ENCODE data around the gene XRN2.

DNA sequence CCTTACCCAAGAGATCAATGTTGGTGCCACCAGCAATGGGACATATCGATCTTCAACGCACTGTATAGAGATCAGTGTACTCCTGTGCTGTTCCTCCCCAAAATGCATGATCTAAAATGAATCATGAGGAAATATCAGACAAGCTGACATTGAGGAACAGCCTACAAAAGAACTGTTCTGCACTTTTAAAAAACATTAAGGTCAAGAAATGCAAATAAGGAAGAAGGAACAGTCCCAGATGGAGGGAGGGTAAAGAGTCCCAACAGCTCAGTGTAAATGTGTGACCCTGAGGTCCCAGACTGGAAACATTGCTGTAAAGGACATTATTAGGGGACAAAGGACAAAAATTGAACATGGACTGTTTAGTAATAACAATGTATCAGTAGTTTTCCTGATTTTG is 24.3 kb upstream of the XRN2 start:
- TF ChIP-seq CTCF (conservative IDR thresholded peaks at IDR 0.05; ENCODE audit: low read depth, low read length): no peak
- TF ChIP-seq EZH2 (IDR thresholded peaks at IDR 0.05; ENCODE audit: borderline replicate concordance, low read depth, low read length, poor library complexity, severe bottlenecking): no peak

All from A673 (cell line).